Progenitor cell of endocrine pancreas (in vitro differentiated cells): Measurements from ENCODE around the gene RAPGEF2. TPM values are rescaled to one million over a fixed set of nuclear protein-coding genes. Genes with fewer than 3 reads are reported as not detected.

ENCODE experiments used
- DNase-seq: peaks from one replicate; pipeline ENCODE4 v3.0.0; 2021; ENCODE audit warnings: low spot score; ENCODE audit not compliant: unreplicated experiment
- H3K27ac Mint-ChIP-seq: 2 replicates; pipeline ENCODE4 v1.8.0; 2021; ENCODE audit warnings: mild to moderate bottlenecking, moderate library complexity, mixed read lengths
- H3K27me3 Mint-ChIP-seq: 2 replicates; pipeline ENCODE4 v1.8.0; 2021; ENCODE audit warnings: mixed read lengths
- H3K36me3 Mint-ChIP-seq: 2 replicates; pipeline ENCODE4 v1.8.0; 2022; ENCODE audit warnings: mixed read lengths; ENCODE audit not compliant: insufficient read depth
- H3K4me1 Mint-ChIP-seq: 2 replicates; pipeline ENCODE4 v1.8.0; 2021; ENCODE audit warnings: low read depth, mixed read lengths
- H3K4me3 Mint-ChIP-seq: 2 replicates; pipeline ENCODE4 v1.8.0; 2021; ENCODE audit warnings: low read depth, mild to moderate bottlenecking, moderate library complexity, mixed read lengths
- H3K9me3 Mint-ChIP-seq: 2 replicates; pipeline ENCODE4 v1.8.0; 2021; ENCODE audit warnings: low read depth, mixed read lengths
- CTCF ChIP-seq: fragments of 200-600 bp; sonication (generic); IDR thresholded peaks from one replicate; pipeline ENCODE4 v1.5.0; 2021; ENCODE audit warnings: antibody characterized with exemption, mild to moderate bottlenecking; ENCODE audit not compliant: unreplicated experiment
- total RNA-seq: library from RNA; stranded (reverse); gene quantifications from 2 replicates; pipeline ENCODE4 v1.2.1, GENCODE V29; 2021

RAPGEF2 gene
- total RNA-seq, 1 donor from 2014 or later, result 68.9 TPM

DNA sequence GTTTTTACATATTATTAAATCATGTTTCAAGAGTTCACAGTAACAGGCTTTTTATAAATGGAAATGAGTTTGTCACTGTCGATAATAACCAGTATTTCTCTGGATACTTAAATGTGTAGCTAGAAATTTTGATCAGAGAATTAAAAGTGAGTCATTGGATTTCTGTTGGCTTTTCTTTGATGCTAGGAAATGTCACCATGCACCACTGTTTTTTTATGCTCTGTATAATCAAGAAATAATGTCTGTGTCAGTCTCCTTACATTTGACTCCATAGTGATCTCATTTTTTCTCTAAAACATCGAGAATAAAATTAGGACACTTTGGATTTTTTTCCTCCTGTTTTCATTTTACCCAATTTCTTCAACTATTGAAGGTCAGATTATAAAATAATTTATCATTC lies 234.2 kb downstream of the RAPGEF2 start:
- H3K4me1 Mint-ChIP-seq, result peaks cover 8% of the 10 kb centered on the region
- no peak for TF ChIP-seq CTCF
- DNase-seq, result no peak
- H3K4me3 Mint-ChIP-seq, result no peak overlapping the region
- H3K27ac Mint-ChIP-seq, result no peak overlapping the region
- H3K9me3 Mint-ChIP-seq, result peaks cover 5% of the 10 kb centered on the region
- H3K27me3 Mint-ChIP-seq, result no peaks in the 10 kb centered on the region
- H3K36me3 Mint-ChIP-seq, result peaks cover 31% of the 10 kb centered on the region

- Mint-ChIP-seq H3K27ac (no peak overlapping the region), H3K4me3 (no peak overlapping the region), H3K36me3 (peaks cover 33% of the 10 kb centered on the region), H3K4me1 (peaks cover 8% of the 10 kb centered on the region), H3K27me3 (no peaks in the 10 kb centered on the region), H3K9me3 (no peaks in the 10 kb centered on the region)
- DNase-seq, result no peak
- no peak for TF ChIP-seq CTCF
Measured at GRCh38 chr4:159341522-159341921, 238.6 kb downstream of the RAPGEF2 start.

GRCh38 chr4:159342374-159342773 lies 239.5 kb downstream of the RAPGEF2 start:
- Mint-ChIP-seq H3K4me1 (peaks cover 8% of the 10 kb centered on the region), H3K27me3 (no peaks in the 10 kb centered on the region), H3K9me3 (no peaks in the 10 kb centered on the region), H3K27ac (no peak overlapping the region), H3K4me3 (no peak overlapping the region), H3K36me3 (peaks cover 42% of the 10 kb centered on the region)
- DNase-seq, result no peak
- TF ChIP-seq CTCF, result no peak

DNA sequence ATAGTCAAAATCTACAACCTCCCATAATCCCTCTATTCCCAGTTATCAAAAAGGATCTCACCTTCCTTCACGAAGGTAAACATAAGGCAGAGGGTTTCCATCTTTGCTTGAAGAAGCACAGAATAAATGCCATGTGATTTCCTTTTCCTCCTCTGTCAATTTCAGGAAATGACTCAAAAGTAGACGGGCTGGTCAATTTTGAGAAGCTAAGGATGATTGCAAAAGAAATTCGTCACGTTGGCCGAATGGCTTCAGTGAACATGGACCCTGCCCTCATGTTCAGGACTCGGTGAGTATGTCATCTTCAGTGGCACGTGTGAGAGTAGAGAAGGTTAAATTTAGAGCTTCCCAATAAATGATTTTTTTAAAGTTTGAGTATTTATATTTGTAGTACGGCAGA lies 240.2 kb downstream of the RAPGEF2 start:
- peak overlapping the region; percentile 33 for H3K27ac Mint-ChIP-seq
- no peak for DNase-seq
- no peak for TF ChIP-seq CTCF
- H3K4me1 Mint-ChIP-seq, result peaks cover 8% of the 10 kb centered on the region
- peaks cover 46% of the 10 kb centered on the region for H3K36me3 Mint-ChIP-seq
- H3K9me3 Mint-ChIP-seq, result no peaks in the 10 kb centered on the region
- no peaks in the 10 kb centered on the region for H3K27me3 Mint-ChIP-seq
- H3K4me3 Mint-ChIP-seq, result no peak overlapping the region

GRCh38 chr4:159344877-159345276 lies 242.0 kb downstream of the RAPGEF2 start:
- Mint-ChIP-seq H3K36me3 (peaks cover 51% of the 10 kb centered on the region), H3K9me3 (no peaks in the 10 kb centered on the region), H3K4me3 (no peak overlapping the region), H3K27me3 (no peaks in the 10 kb centered on the region), H3K4me1 (no peaks in the 10 kb centered on the region), H3K27ac (no peak overlapping the region)
- DNase-seq, result no peak
- TF ChIP-seq CTCF, result no peak
